WTC11 (cell line): Measurements from ENCODE around the gene HIP1.

Experiments
- NFYB ChIP-seq: sonication (generic); formaldehyde crosslinking; conservative IDR thresholded peaks from 2 replicates; pipeline ENCODE4 v1.8.0; 2022; ENCODE audit warnings: low read depth, missing genetic modification reagents
- ZNF263 ChIP-seq: sonication (generic); formaldehyde crosslinking; IDR thresholded peaks from 2 replicates; pipeline ENCODE4 v1.8.1; 2022; ENCODE audit warnings: low read depth, mild to moderate bottlenecking, moderate library complexity, missing genetic modification reagents
- TF ChIP-seq, protein P1 (sequence below): sonication (generic); formaldehyde crosslinking; IDR thresholded peaks from 2 replicates; pipeline ENCODE4 v1.8.1; 2023; ENCODE audit warnings: mild to moderate bottlenecking, missing genetic modification reagents
- TF ChIP-seq, protein P2 (sequence below): fragments of 200-600 bp; IDR thresholded peaks from 2 replicates; pipeline ENCODE4 v1.8.0; 2022; ENCODE audit warnings: antibody characterized with exemption
- TF ChIP-seq, protein P3 (sequence below): sonication (generic); formaldehyde crosslinking; IDR thresholded peaks from 2 replicates; pipeline ENCODE4 v1.8.1; 2022; ENCODE audit warnings: low read depth, missing genetic modification reagents, borderline replicate concordance
- TF ChIP-seq, protein P4 (sequence below): sonication (generic); formaldehyde crosslinking; IDR thresholded peaks from 2 replicates; pipeline ENCODE4 v1.8.1; 2022; ENCODE audit warnings: low read depth, mild to moderate bottlenecking, moderate library complexity, missing genetic modification reagents, borderline replicate concordance
- TF ChIP-seq, protein P5 (sequence below): sonication (generic); formaldehyde crosslinking; IDR thresholded peaks from 2 replicates; pipeline ENCODE4 v1.8.1; 2023; ENCODE audit warnings: mild to moderate bottlenecking, missing genetic modification reagents, moderate library complexity

DNA sequence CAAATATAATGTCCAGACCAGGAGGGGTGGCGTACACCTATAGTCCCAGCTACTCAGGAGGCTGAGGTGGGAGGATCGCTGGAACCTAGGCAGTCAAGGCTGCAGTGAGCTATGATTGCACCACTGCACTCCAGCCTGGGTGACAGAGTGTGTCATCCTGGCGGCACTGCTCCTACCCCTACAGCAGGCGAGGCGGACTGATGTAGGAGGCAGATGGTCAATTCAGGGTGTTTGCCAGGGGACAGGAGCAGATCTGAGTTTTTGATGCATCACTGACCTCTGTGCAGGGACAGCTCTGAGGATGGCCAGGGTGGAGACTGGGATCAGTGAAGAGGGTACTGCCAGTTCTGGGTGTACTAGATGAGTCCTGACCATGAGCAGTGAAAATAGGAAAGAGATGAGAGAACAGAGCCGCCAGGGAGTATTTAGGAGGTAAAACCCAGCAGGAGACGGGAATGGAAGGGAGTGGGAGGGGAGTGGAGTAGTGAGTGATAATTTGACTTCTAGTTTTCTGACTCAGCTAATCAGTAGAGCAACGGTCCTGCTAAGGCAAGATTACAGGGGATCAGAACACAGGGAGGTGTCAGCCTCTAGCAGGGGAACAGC lies 75.3 kb downstream of the HIP1 start:
- TF ChIP-seq, protein P1, sequence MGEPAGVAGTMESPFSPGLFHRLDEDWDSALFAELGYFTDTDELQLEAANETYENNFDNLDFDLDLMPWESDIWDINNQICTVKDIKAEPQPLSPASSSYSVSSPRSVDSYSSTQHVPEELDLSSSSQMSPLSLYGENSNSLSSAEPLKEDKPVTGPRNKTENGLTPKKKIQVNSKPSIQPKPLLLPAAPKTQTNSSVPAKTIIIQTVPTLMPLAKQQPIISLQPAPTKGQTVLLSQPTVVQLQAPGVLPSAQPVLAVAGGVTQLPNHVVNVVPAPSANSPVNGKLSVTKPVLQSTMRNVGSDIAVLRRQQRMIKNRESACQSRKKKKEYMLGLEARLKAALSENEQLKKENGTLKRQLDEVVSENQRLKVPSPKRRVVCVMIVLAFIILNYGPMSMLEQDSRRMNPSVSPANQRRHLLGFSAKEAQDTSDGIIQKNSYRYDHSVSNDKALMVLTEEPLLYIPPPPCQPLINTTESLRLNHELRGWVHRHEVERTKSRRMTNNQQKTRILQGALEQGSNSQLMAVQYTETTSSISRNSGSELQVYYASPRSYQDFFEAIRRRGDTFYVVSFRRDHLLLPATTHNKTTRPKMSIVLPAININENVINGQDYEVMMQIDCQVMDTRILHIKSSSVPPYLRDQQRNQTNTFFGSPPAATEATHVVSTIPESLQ (CRISPR knock-in tag), result no peak
- TF ChIP-seq, protein P2, sequence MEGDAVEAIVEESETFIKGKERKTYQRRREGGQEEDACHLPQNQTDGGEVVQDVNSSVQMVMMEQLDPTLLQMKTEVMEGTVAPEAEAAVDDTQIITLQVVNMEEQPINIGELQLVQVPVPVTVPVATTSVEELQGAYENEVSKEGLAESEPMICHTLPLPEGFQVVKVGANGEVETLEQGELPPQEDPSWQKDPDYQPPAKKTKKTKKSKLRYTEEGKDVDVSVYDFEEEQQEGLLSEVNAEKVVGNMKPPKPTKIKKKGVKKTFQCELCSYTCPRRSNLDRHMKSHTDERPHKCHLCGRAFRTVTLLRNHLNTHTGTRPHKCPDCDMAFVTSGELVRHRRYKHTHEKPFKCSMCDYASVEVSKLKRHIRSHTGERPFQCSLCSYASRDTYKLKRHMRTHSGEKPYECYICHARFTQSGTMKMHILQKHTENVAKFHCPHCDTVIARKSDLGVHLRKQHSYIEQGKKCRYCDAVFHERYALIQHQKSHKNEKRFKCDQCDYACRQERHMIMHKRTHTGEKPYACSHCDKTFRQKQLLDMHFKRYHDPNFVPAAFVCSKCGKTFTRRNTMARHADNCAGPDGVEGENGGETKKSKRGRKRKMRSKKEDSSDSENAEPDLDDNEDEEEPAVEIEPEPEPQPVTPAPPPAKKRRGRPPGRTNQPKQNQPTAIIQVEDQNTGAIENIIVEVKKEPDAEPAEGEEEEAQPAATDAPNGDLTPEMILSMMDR, result no peak
- TF ChIP-seq, protein P3, sequence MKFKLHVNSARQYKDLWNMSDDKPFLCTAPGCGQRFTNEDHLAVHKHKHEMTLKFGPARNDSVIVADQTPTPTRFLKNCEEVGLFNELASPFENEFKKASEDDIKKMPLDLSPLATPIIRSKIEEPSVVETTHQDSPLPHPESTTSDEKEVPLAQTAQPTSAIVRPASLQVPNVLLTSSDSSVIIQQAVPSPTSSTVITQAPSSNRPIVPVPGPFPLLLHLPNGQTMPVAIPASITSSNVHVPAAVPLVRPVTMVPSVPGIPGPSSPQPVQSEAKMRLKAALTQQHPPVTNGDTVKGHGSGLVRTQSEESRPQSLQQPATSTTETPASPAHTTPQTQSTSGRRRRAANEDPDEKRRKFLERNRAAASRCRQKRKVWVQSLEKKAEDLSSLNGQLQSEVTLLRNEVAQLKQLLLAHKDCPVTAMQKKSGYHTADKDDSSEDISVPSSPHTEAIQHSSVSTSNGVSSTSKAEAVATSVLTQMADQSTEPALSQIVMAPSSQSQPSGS (CRISPR knock-in tag), result no peak
- TF ChIP-seq, protein P4, sequence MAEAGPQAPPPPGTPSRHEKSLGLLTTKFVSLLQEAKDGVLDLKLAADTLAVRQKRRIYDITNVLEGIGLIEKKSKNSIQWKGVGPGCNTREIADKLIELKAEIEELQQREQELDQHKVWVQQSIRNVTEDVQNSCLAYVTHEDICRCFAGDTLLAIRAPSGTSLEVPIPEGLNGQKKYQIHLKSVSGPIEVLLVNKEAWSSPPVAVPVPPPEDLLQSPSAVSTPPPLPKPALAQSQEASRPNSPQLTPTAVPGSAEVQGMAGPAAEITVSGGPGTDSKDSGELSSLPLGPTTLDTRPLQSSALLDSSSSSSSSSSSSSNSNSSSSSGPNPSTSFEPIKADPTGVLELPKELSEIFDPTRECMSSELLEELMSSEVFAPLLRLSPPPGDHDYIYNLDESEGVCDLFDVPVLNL (CRISPR knock-in tag), result no peak
- TF ChIP-seq NFYB (CRISPR knock-in tag) (no peak), ZNF263 (CRISPR knock-in tag) (no peak)
- TF ChIP-seq, protein P5, sequence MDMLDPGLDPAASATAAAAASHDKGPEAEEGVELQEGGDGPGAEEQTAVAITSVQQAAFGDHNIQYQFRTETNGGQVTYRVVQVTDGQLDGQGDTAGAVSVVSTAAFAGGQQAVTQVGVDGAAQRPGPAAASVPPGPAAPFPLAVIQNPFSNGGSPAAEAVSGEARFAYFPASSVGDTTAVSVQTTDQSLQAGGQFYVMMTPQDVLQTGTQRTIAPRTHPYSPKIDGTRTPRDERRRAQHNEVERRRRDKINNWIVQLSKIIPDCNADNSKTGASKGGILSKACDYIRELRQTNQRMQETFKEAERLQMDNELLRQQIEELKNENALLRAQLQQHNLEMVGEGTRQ (CRISPR knock-in tag), result no peak
